ENCODE results near the gene ROBO1.
"Not testable (repeated sequence)": the region's sequence is repeated elsewhere in the genome, so short reads cannot be mapped to it uniquely, and the experiment has no call there.

ROBO1 gene

DNA sequence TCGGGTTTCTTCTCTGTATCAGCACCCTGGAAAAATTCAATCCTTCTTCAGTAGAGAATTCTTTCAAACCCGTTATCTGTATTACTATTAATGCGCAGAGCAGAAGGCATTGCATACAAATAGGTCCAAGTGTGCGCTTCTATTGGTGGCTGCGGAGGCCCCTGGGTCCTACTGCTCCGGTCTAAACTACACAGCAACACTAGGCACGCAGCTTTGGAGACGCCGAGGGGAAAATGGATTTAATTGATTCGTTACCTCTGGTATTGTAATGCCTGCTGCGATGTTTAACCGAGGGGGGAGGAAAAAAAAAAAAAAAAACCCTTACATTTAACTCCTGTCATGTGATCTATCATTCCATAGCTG lies at the start of gene ROBO1:
Gene ROBO1, minus strand, starts transcription at position 94 of the 363 bp plus-strand sequence.
- DNase-seq, result no peak

- DNase-seq, result no peak
These were observed 49.4 kb upstream of the ROBO1 start for GRCh38 chr3:79817224-79817623.

DNA sequence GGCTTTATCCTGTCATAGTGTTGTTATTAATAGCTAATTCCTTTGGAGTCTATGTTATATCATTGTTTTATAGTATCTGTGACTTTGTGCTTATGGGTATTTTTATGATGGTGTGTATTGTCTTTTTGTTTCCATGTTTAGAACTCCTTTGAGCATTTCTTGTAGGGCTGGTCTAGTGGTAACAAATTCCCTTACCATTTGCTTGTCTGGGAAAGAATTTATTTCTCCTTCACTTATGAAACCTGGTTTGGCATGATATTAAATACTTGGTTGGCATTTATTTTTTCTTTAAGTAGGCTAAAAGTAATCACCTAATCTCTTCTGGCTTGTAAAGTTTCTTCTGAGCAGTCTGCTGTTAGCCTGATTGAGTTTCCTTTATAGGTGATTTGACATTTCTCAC lies 47.7 kb upstream of the ROBO1 start:
- DNase-seq, result no peak

DNA sequence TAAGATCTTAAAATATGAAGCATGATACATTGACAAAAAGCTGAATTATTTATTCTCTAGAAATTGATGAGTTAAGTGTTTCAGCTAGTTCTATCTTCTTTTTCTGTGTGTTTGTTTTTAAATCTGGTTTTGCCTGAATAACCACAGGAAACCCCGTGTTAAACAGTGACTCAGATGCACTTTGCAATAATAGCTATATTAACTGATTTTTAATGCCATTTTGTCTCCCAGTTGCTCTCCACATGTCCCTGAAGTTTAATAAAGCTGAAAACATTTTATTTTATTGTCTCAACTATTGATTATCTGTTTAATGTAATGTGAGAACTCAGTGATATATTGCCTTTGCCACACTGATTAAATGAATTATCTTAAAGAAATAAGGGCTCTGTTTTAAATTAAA lies 42.8 kb upstream of the ROBO1 start:
- DNase-seq, result no peak

DNA sequence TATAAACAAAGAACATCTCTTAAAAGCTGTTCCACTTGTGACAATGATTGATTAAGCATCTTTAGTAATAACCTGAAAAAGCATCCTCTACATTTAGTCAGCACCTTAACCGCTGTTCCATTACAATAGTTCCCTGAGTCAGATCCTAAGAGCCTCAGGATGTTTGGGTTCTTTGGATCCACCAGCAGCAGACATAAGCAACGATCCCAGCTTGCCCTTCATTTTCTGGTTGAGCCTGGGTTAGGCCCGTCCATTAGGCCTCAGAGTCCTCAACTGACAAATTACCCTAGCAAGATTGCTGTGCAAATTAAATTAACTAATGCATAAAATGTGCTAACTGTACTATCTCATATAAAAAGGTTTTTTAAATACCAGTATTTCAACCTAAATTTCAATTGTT lies 42.3 kb upstream of the ROBO1 start:
- no peak for DNase-seq

DNA sequence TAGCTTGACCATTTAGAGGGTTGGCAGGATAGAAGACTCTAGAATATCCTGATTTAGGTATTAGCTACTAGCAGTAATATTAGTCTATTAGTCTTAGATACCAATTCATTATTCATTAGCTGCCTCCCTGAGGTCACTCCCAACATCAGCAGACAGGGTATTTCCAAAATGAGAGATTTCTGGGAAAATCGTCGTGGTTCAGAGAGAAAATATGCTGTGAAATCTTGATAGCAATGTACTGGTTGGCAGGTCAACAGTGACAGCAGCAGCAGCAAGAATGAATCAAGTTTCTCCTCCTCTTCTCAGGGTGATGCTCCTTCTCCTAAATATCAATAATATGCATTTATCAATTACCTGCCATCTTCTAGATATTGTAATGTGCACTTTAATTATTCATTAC lies 41.3 kb upstream of the ROBO1 start:
- DNase-seq, result no peak

DNA sequence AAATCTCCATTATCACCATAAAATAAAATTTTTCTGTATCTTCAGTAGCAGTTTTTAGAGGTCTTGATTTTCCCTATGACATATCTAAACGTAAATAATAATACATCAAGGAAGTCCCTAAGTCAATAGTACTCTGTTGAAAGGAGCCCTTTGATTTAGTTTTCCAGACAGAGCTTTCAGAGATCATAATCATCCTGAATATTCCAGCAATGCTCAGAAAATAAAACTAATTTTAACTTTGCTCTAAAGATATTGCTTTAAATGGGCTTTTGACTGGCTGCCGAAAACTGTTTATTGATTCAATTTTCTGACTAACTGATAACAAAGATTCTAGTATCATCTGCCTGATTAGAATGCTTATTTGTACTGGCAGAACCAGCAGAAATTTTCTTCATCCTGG lies 40.7 kb upstream of the ROBO1 start:
- no peak for DNase-seq

- not testable (repeated sequence) for DNase-seq
These were observed 22.4 kb upstream of the ROBO1 start for GRCh38 chr3:79790177-79790576.

- no peak for DNase-seq
These were observed 5.5 kb upstream of the ROBO1 start for GRCh38 chr3:79773291-79773690.

- no peak for DNase-seq
These were observed 1.4 kb upstream of the ROBO1 start for GRCh38 chr3:79769229-79769628.

DNA sequence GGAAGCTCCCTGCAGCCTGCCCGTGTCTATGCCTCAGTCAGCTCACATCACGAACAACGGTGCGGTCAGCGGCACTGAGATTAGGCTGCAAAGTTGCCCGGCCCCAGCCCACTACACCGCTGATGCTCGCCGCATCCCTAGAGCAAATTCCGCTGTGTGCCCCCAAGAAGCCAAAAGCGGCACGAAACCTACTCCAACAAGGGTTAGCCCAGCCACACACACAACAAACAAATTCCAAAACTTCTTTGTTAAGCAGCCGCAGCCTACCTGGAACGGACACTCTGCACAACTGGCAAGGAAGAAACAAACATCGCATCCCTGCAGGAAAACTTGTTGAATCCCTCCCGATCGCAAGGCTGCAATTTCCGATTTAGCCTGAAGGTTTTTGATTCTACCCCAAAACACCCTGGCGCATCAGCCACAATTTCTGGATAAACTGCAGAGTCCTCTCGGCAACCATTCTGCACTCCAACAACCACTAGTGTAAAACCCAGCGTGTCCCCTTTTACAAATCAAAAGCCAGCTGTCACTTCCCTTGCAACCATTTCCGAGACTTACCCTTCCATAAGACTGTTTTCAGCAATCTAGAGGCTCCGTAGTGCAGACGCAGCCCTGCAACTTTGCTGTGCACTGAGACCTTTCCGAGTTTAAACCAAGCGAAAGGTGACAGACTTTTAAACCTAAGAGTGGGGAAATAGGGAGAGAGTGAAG lies 449 bp downstream of the ROBO1 start:
- no peak for DNase-seq

DNA sequence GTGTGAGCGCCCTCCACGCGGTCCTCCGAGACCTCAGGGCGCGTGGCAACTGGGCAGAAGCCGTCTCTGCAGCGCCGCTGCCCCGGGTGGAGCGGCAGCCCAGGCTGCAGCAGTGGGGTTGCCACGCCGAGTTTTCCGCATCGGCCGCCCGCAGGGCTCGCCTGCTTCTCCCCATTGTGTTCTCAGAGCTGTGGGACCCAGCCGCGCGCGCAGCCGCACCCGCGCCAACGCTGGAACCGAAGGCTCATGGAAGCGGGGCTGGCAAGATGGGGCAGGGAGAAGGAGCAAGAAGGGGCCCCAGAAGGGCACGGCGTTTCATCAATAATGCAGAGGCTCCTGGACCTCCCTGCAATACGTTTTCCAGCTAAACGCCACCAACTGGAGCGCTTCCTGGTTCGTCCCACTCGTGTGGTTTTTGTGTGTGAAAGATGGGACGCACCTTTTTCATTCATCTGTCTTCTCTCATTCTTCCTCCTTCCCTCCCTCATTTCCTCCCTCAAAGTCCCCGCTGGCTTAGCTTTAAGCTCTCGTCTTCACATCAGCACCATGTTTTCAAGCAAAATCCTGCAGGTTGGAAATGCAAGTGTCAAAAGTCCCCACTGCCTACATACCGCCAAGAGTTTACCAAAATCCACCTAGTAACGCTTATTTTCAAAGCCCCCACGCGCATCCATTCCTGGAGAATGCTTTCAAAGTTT lies 1.2 kb downstream of the ROBO1 start:
- DNase-seq, result no peak

DNA sequence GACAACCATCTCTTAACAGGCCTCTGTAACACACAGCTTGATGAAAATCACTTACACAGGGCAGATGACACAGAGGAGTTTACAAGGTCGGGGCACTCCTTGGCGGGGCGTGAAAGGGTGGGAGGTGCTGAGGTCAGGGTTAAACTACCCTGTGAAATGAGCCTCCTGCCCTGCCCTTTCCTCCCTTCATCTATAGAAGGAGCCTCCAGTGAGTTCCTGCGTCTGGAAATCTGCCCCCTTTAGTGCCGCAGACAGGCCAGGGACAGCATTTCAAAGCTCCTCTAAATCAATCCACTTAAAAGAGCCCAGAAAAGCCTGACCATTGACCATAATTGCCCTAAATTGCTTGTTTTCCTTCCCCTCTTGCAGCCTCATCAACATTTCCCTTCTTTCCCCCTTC lies 1.9 kb downstream of the ROBO1 start:
- DNase-seq, result no peak

DNA sequence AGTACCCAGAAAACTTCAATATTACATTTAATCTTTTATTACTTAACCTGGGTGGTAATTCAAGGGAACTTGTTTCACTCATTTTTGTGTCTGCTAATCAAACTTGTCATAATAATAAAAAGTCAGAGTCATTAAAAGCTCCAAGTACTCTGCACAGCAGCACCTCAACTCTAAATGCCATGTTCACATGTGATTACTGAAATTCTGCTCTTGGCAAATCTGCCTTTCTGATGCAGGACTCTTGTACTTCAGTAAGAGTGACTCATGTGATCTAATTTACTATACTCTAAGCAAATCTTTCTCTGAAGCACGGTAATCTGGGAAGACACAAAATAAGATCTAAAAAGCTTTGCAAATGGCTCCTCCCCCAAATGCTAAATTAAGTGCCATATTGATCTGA lies 6.4 kb downstream of the ROBO1 start:
- no peak for DNase-seq

DNA sequence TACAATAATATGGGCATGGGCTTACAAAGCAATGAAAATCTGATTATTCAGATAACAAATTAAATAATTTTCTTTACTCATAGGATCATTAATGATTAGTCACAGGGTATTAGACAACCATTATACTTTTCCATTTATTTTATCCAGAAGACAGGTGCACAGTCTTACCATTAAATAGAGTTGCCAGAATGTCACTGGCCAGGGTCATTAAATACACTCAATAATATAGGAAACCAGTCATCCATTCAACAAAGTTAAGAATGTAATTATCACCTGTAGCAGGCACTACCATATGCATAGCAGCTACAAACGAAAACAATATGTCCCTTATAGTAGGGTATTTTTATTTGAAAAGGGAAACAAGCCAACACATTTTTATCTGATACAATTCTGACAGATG lies 16.1 kb downstream of the ROBO1 start:
- DNase-seq, result no peak

GRCh38 chr3:79737530-79737929 lies 30.3 kb downstream of the ROBO1 start:
- DNase-seq, result no peak

GRCh38 chr3:79729096-79729495 lies 38.7 kb downstream of the ROBO1 start:
- no peak for DNase-seq

DNA sequence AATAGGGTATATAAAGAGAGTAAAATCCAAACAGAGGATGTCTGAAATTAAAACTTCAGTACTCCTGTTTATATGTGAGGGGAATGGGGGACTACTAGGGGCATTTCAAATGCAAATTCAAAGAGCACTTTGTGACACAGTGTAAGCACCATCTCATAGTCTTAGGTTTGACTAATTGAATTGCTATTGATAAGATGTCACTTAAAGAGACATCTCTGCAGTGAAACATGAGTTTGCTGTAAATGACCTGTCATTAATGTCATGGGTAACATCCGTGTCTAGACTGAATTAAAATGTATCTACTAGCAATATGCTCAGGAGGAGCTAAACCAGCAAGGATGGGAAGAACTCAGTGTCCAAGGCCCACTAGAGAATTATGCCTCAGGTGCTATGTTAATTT lies 41.0 kb downstream of the ROBO1 start:
- DNase-seq, result no peak

DNA sequence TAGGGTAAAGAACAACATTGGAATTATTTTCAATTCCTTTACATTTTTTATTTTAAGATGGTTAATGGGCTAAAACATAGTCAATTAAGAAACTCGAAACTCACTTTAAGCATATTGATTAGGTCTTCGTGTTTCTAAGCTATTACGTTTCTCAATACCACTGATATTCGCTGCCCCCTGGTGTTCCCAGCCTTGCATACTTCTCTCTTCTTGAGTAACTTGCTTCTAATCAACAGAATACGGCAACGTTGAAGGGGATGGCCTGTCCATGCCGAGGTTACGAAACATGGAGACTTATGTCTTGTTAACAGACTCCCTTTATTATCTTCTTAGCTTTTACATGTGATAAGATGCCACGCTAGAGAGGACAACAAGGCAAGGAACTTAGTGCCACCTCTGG lies 43.6 kb downstream of the ROBO1 start:
- no peak for DNase-seq

GRCh38 chr3:79690072-79690471 lies 77.7 kb downstream of the ROBO1 start:
- no peak for DNase-seq

DNA sequence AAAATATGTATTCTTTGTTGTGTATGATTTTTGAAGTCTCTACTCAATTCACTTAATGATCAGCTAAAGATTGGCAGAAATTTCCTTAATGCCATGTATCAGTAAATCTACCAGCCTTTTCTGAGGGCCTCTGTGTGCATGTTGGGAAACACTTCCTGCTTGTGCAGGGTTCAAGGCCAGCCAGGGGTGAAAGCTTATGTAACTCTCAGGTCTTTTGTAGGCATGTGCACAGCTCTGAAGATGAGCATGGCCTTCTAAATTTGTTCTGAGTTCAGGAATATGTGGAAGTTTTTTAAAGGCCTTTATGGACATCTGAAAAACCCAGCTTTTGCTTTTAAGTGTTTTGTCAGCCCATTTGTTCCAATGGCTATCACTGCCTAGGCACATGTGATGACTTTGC lies 82.7 kb downstream of the ROBO1 start:
- no peak for DNase-seq

DNA sequence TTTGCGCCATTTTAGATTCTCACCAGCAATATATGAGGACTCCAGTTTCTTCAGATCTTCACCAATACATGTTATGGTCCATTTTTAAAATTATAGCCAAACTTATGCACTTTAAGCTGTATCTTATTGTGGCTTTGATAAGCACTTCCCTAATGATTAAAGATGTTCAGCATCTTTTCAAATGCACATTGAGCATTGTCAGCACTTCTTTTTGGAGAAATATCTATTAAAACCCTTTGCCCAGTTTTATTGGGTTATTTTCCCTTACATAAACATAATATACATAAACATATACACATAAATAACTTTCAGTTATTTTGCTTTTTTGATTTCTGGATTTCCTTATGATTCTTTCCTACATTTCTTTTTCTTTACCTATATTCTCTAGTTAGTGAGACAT lies 83.8 kb downstream of the ROBO1 start:
- no peak for DNase-seq

DNA sequence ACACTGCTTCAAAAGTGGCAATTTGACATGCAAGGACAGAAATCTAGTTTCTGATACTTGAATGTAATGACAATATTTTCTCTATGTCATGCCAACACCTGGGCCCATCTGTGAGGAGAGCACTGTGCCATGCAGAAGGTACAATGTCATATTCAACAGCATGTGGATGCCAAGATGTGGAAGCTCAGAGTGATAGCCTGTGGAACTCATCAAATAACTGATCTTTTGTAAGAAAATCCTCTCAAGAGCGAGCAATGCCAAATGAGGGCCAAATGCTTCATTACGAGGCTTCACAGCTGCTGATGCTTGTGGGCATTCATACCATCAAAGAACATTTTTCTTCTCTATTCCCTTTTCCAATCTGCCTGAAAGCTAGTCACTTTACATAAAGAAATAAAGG lies 95.1 kb downstream of the ROBO1 start:
- DNase-seq, result no peak

DNA sequence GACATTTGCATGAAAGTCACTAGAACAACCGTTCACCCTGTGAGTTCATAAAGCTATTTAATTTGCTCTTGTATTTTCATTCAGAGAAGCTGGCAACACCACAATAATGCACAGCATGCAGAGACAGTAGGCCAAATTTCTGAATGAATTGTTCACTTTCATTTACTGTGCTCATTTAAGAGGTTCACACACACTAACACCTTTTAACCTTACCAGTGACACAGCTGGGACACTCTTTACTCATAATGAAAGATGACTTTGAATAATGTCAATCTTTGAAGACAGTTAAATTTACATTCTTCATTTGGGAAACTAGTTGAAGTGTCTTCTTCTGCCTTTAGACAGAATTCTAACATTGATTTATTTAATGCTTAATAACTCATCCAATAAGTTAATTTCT lies 95.7 kb downstream of the ROBO1 start:
- no peak for DNase-seq

DNA sequence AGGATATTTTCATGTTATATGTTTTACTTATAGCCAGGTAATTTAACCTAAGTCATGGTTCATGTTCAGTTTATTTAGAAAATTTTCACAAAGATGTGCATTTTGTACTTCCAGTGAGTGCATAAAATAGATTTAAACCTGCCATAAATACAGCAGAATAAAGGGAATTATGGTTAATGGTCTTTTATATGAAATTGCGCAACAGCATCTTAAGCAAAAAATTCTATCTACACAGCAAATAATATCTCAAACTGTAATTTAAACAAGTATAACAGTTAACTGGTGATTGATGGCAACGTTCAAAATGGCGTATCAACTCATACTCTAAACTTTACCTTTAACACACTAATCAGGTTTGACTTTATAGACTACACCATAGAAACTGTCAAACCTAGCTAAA lies 97.6 kb downstream of the ROBO1 start:
- no peak for DNase-seq

Data from activated CD4-positive, alpha-beta T cell treated with anti-CD3 and anti-CD28 coated beads for 4 hours (primary cell).